OCI-LY1 (cell line): ENCODE data around the gene RHOD.
A peak's percentile ranks its signal among the peaks of the same experiment; 100 is the strongest.

Experiments used
- H2AFZ ChIP-seq: fragments of 200-600 bp; sonication (generic), shearing (Covaris generic); 2 replicates; pipeline ENCODE4 v1.6.0; 2014; ENCODE audit warnings: antibody characterized with exemption, mild to moderate bottlenecking, low read length
- H3F3A ChIP-seq: fragments of 200-600 bp; sonication (generic), shearing (Covaris generic); 2 replicates; pipeline ENCODE4 v1.6.0; 2014; ENCODE audit warnings: mild to moderate bottlenecking, antibody characterized with exemption, low read length, moderate library complexity; ENCODE audit not compliant: insufficient read depth
- H3K27ac ChIP-seq: fragments of 200-600 bp; sonication (generic); 2 replicates; pipeline ENCODE4 v1.5.1; 2014; ENCODE audit warnings: low read length, mixed run types, mild to moderate bottlenecking, low read depth; ENCODE audit not compliant: poor library complexity, severe bottlenecking
- H3K27me3 ChIP-seq: fragments of 200-600 bp; sonication (generic); 2 replicates; pipeline ENCODE4 v1.6.0; 2014; ENCODE audit warnings: antibody characterized with exemption, mild to moderate bottlenecking, low read length, moderate library complexity; ENCODE audit not compliant: insufficient read depth
- H3K36me3 ChIP-seq: fragments of 200-600 bp; sonication (generic); 2 replicates; pipeline ENCODE4 v1.6.1; 2014; ENCODE audit warnings: mild to moderate bottlenecking, antibody characterized with exemption, low read length, moderate library complexity, mixed read lengths; ENCODE audit not compliant: insufficient read depth
- H3K4me1 ChIP-seq: fragments of 200-600 bp; sonication (generic); 2 replicates; pipeline ENCODE4 v1.5.1; 2014; ENCODE audit warnings: mild to moderate bottlenecking, low read length, moderate library complexity; ENCODE audit not compliant: insufficient read depth, severe bottlenecking
- H3K4me2 ChIP-seq: fragments of 200-600 bp; sonication (generic), shearing (Covaris generic); 2 replicates; pipeline ENCODE4 v1.6.1; 2014; ENCODE audit warnings: low read length
- H3K4me3 ChIP-seq: fragments of 200-600 bp; sonication (generic); 2 replicates; pipeline ENCODE4 v1.5.1; 2014; ENCODE audit warnings: low read length, low read depth, mild to moderate bottlenecking, mixed read lengths; ENCODE audit not compliant: poor library complexity, severe bottlenecking
- H3K79me2 ChIP-seq: fragments of 200-600 bp; shearing (Covaris generic); 2 replicates; pipeline ENCODE4 v1.6.1; 2016; ENCODE audit warnings: mixed run types, low read length, mixed read lengths; ENCODE audit not compliant: insufficient read depth
- H3K9ac ChIP-seq: fragments of 200-600 bp; sonication (generic), shearing (Covaris generic); 2 replicates; pipeline ENCODE4 v1.6.1; 2014; ENCODE audit warnings: mild to moderate bottlenecking, low read length, mixed read lengths
- H3K9me2 ChIP-seq: fragments of 200-600 bp; sonication (generic), shearing (Covaris generic); 2 replicates; pipeline ENCODE4 v1.6.1; 2014; ENCODE audit warnings: low read depth, mild to moderate bottlenecking, low read length, mixed read lengths
- H3K9me3 ChIP-seq: fragments of 200-600 bp; shearing (Covaris generic); 2 replicates; pipeline ENCODE4 v1.6.1; 2014; ENCODE audit warnings: low read length, mixed read lengths
- H4K20me1 ChIP-seq: fragments of 200-600 bp; sonication (generic), shearing (Covaris generic); 2 replicates; pipeline ENCODE4 v1.6.0; 2016; ENCODE audit warnings: mild to moderate bottlenecking, low read length; ENCODE audit not compliant: insufficient read depth
- EZH2 ChIP-seq: fragments of 200-600 bp; sonication (generic), shearing (Covaris generic); IDR thresholded peaks from 2 replicates; pipeline ENCODE4 v1.8.0; 2017; ENCODE audit warnings: borderline replicate concordance, mixed run types, mild to moderate bottlenecking, antibody characterized with exemption, low read length, moderate library complexity, mixed read lengths
- TF ChIP-seq, protein P1 (sequence below): fragments of 200-600 bp; sonication (generic), shearing (Covaris generic); IDR thresholded peaks from 2 replicates; pipeline ENCODE4 v1.5.1; 2017; ENCODE audit warnings: mild to moderate bottlenecking, antibody characterized with exemption, low read length, moderate library complexity, mixed read lengths

Gene RHOD

DNA sequence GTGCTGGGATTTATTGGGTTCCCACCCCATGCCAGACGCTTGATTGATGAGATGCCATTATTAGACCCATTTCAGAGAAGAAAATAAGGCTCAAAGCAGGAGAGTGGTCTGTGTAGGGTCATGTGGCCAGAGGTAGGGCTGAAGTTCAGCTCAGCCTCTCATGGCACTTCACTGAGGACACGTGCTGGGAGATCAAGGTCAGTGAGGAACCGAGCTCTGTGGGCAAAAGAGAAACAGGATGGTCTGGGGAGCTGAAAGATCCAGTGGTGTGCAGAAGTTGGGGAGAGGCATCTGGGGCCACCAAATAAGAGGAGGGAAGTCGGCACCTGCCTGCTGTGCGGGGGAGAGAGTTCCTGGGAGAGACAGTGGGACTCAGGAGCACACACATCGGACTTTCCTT, 19.6 kb downstream of the RHOD start:
- Histone ChIP-seq H3K36me3 (no peaks in the 10 kb centered on the region), H3K4me2 (no peak overlapping the region), H3K9me2 (no peaks in the 10 kb centered on the region), H3K4me3 (no peak overlapping the region), H3K9ac (no peak overlapping the region), H4K20me1 (no peaks in the 10 kb centered on the region), H3F3A (no peaks in the 10 kb centered on the region), H2AFZ (no peak overlapping the region), H3K27ac (no peak overlapping the region), H3K27me3 (peaks cover 10% of the 10 kb centered on the region; the same call in 1 of the 2 replicates), H3K79me2 (no peaks in the 10 kb centered on the region), H3K9me3 (no peaks in the 10 kb centered on the region), H3K4me1 (peaks cover 16% of the 10 kb centered on the region)
- no peak for TF ChIP-seq EZH2
- TF ChIP-seq, protein P1, sequence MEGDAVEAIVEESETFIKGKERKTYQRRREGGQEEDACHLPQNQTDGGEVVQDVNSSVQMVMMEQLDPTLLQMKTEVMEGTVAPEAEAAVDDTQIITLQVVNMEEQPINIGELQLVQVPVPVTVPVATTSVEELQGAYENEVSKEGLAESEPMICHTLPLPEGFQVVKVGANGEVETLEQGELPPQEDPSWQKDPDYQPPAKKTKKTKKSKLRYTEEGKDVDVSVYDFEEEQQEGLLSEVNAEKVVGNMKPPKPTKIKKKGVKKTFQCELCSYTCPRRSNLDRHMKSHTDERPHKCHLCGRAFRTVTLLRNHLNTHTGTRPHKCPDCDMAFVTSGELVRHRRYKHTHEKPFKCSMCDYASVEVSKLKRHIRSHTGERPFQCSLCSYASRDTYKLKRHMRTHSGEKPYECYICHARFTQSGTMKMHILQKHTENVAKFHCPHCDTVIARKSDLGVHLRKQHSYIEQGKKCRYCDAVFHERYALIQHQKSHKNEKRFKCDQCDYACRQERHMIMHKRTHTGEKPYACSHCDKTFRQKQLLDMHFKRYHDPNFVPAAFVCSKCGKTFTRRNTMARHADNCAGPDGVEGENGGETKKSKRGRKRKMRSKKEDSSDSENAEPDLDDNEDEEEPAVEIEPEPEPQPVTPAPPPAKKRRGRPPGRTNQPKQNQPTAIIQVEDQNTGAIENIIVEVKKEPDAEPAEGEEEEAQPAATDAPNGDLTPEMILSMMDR = no peak

DNA sequence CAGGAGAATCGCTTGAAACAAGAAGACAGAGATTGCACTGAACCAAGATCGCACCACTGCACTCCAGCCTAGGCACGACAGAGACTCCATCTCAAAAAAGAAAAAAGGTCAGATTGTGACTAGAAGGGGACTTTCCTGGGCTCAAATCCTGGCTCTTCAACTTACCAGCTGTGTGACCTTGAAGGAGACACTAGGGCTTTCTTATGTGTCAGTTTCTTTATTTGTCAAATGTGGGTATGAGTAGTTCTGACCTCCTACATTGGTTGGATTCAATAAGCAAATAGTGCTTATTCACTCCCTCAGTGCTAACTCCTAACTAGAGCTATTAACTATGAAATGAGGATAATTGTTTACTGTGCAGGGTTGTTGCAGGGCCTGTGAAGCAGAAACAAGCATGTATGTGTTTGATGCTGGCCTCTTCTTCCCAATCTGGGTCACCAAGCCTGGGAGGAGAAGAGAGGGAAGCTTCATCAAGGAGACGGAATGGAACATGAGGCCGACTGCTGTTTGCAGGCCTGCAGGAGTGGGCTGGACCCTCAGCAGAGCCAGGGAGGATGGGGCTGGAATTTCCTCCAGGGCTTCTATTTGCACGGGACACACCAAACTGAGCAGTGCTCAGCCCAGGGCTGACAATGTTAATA, 22.5 kb downstream of the RHOD start:
- no peak overlapping the region for H3K4me3 ChIP-seq
- H3K4me2 ChIP-seq = no peak overlapping the region
- H3K36me3 ChIP-seq = no peaks in the 10 kb centered on the region
- peaks cover 24% of the 10 kb centered on the region for H3K4me1 ChIP-seq
- no peaks in the 10 kb centered on the region for H3K9me2 ChIP-seq
- TF ChIP-seq EZH2 = no peak
- TF ChIP-seq, protein P1 = no peak
- no peaks in the 10 kb centered on the region for H3F3A ChIP-seq
- no peaks in the 10 kb centered on the region for H3K79me2 ChIP-seq
- no peak overlapping the region for H2AFZ ChIP-seq
- no peaks in the 10 kb centered on the region for H4K20me1 ChIP-seq
- peaks cover 10% of the 10 kb centered on the region; the same call in 1 of the 2 replicates for H3K27me3 ChIP-seq
- H3K27ac ChIP-seq = no peak overlapping the region
- no peaks in the 10 kb centered on the region for H3K9me3 ChIP-seq
- H3K9ac ChIP-seq = no peak overlapping the region

DNA sequence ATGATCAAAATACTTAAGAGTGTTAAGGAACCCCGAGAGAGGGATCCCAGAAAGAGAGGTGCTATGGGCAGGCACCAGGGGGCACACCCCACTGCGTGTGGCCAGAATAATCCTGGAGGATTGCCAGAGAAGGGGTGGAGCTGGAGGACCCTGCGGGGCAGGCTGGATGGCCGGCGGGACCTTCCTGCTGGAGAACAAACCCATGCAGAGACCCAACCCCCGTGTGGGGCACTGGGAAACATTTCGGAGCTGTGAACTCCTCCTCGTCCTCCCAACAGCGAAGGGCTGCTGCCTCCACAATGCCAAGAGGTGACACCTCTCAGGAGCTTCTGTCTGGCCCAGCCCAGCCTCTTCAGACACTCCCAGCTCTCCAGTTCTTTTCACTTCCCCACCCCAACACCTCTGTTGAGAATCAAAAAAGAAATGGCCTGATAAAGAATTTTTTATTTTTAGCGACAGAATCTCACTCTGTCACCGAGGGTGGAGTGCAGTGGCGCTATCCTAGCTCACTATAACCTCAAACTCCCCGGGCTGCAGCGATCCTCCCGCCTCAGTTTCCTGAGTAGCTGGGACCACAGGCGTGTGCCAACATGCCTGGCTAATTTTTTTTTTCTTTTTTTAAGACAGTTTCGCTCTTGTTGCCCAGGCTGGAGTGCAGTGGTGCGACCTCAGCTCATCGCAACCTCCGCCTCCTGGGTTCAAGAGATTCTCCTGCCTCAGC, 25.6 kb downstream of the RHOD start:
- H3K9ac ChIP-seq = no peak overlapping the region

More for the DNA sequence above, 25.6 kb downstream of the RHOD start:
- Histone ChIP-seq H3K4me3 (no peak overlapping the region), H3K36me3 (no peaks in the 10 kb centered on the region), H3K79me2 (no peaks in the 10 kb centered on the region), H3K4me1 (peaks cover 11% of the 10 kb centered on the region), H3K9me2 (no peaks in the 10 kb centered on the region), H3K4me2 (peak overlapping the region; percentile 36; the same call in 1 of the 2 replicates), H3K27ac (no peak overlapping the region), H3K9me3 (no peaks in the 10 kb centered on the region), H3F3A (no peaks in the 10 kb centered on the region), H3K27me3 (peaks cover 10% of the 10 kb centered on the region; the same call in 1 of the 2 replicates), H4K20me1 (no peaks in the 10 kb centered on the region), H2AFZ (no peak overlapping the region)
- TF ChIP-seq, protein P1 = no peak
- no peak for TF ChIP-seq EZH2
